Measurements from ENCODE around the gene PTOV1. TPM values are rescaled to one million over a fixed set of nuclear protein-coding genes. Genes with fewer than 3 reads are reported as not detected.

The PTOV1 gene
- total and polyA plus RNA-seq, 7 donors = 52.2 to 105 (median 63.8) TPM

DNA sequence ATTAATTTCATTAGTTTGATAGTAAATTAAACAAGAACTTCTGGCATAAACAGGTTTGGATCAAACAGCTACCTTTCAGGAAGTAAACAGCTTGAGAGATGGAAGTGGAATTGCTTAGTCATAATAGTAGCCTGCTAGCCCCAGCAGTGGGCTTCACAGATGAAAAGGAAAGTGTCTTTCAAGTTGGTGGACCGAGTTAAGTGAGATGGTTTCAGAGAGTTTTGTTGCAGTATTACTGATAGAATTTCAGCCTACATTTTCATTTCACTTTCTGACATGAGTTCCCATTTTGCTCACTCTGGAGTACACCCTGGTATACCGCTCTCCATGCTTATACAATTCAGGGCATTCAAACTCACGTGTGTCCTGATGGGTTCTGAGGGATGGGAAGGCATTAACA, 2.0 kb upstream of the PTOV1 start:
- Histone ChIP-seq H3K4me3 (no peak overlapping the region), H3K36me3 (no peaks in the 10 kb centered on the region), H3K27ac (no peak overlapping the region), H3K27me3 (no peaks in the 10 kb centered on the region), H3K9me3 (no peaks in the 10 kb centered on the region), H3K4me1 (peaks cover 0 to 31% (median 27%) of the 10 kb centered on the region in 4 donors)
- TF ChIP-seq, protein P1, sequence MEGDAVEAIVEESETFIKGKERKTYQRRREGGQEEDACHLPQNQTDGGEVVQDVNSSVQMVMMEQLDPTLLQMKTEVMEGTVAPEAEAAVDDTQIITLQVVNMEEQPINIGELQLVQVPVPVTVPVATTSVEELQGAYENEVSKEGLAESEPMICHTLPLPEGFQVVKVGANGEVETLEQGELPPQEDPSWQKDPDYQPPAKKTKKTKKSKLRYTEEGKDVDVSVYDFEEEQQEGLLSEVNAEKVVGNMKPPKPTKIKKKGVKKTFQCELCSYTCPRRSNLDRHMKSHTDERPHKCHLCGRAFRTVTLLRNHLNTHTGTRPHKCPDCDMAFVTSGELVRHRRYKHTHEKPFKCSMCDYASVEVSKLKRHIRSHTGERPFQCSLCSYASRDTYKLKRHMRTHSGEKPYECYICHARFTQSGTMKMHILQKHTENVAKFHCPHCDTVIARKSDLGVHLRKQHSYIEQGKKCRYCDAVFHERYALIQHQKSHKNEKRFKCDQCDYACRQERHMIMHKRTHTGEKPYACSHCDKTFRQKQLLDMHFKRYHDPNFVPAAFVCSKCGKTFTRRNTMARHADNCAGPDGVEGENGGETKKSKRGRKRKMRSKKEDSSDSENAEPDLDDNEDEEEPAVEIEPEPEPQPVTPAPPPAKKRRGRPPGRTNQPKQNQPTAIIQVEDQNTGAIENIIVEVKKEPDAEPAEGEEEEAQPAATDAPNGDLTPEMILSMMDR (IDR thresholded peaks at IDR 0.05) = no peak
- TF ChIP-seq POLR2AphosphoS5 (IDR thresholded peaks at IDR 0.05) = no peak
- 86% methylated on average over 3 of the region's 3 CpGs for WGBS, 2 donors
- no peak for DNase-seq
- intact Hi-C loops (cut with DNase I) = no loop called here

DNA sequence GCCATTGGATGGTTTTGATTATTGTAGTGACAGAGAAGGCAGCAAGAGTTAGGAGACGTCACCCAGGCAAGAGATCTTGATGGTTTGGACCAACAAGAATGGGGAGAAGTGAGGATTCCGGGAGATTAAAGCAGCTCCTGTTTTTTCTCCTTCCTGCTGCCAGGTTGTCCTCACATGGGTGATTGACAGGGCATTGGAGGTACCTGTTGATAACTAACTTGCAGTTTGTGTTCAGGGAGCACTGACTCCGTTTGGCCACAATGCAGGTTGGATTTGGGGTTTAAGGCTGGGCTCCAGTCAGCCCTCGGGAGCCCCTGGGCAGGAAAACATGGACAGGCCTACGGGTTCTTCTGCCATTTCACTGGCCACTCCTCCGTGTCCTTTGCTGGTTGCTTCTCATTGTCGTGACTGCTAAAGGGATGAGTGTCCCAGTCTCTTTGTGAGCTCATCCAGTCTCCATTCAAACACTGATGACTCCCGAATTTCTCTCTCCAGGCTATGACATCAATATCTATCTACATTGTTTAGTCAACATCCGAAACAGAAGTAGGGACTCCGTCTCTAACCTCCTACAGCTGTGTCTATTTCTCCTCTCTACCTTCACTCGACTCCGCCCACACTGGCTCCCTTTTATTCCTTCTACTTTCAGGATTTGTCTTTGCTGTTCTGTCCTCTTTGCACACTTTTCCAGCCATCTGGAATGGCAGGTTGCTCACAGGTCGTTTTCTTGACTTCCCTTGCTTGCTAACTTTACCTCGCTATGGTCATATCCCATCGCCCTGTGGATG, 1.3 kb upstream of the PTOV1 start:
- DNase-seq = no peak
- intact Hi-C loops (cut with DNase I) = loop anchor here (2.0 kb wide), 1 partner anchor 31 kb away; the partner anchor contains the start of gene MED25
- H3K27me3 ChIP-seq = no peaks in the 10 kb centered on the region
- 87 to 92% methylated on average over 15 of the region's 15 CpGs for WGBS, 2 donors
- H3K4me1 ChIP-seq = peaks cover 0 to 38% (median 33%) of the 10 kb centered on the region in 4 donors
- TF ChIP-seq POLR2AphosphoS5 (IDR thresholded peaks at IDR 0.05) = no peak
- TF ChIP-seq EP300 (IDR thresholded peaks at IDR 0.05) = no peak
- no peak for TF ChIP-seq POLR2A (IDR thresholded peaks at IDR 0.05)
- TF ChIP-seq, protein P1 (IDR thresholded peaks at IDR 0.05) = no peak
- peaks cover 0 to 4% (median 2%) of the 10 kb centered on the region in 4 donors for H3K36me3 ChIP-seq
- H3K4me3 ChIP-seq = peak overlapping the region; percentile 76 to 100 (median 95)
- H3K27ac ChIP-seq = peak overlapping the region; percentile 99 to 100 (median 100)
- H3K9me3 ChIP-seq = no peaks in the 10 kb centered on the region

DNA sequence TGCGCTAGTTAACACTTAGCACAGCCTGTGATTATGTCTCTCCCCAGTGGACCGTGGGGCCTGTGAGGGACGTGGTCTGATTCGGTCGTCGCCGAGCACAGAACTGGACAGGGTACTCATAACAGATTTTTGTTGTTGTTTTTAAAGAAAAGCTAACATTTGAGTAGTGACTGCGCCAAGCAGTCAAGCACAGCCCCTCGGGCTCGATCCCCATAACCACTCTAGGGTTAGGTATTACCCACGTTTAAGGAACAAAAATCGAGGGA, 805 bp upstream of the PTOV1 start:
- H3K9me3 ChIP-seq = no peaks in the 10 kb centered on the region
- peaks cover 0 to 9% (median 7%) of the 10 kb centered on the region in 4 donors for H3K36me3 ChIP-seq
- peak overlapping the region; percentile 99 to 100 (median 100) for H3K27ac ChIP-seq
- no peak for DNase-seq
- intact Hi-C loops (cut with DNase I) = loop anchor here (2.0 kb wide), 1 partner anchor 31 kb away; the partner anchor contains the start of gene MED25
- H3K4me3 ChIP-seq = peak overlapping the region; percentile 76 to 100 (median 95)
- H3K27me3 ChIP-seq = no peaks in the 10 kb centered on the region
- 55 to 61% methylated on average over 12 of the region's 12 CpGs for WGBS, 2 donors
- peaks cover 0 to 43% (median 33%) of the 10 kb centered on the region in 4 donors for H3K4me1 ChIP-seq
- TF ChIP-seq POLR2AphosphoS5 (IDR thresholded peaks at IDR 0.05) = no peak
- no peak for TF ChIP-seq POLR2A (IDR thresholded peaks at IDR 0.05)
- no peak for TF ChIP-seq EP300 (IDR thresholded peaks at IDR 0.05)
- TF ChIP-seq, protein P1 (IDR thresholded peaks at IDR 0.05) = no peak

- 2% methylated on average over 78 of the region's 78 CpGs for WGBS, 2 donors
- Histone ChIP-seq H3K9me3 (no peaks in the 10 kb centered on the region), H3K27me3 (no peaks in the 10 kb centered on the region), H3K36me3 (peaks cover 0 to 24% (median 21%) of the 10 kb centered on the region in 4 donors), H3K4me1 (peaks cover 0 to 44% (median 33%) of the 10 kb centered on the region in 4 donors), H3K4me3 (peak overlapping the region; percentile 76 to 100 (median 95)), H3K27ac (peak overlapping the region; percentile 99 to 100 (median 100))
- DNase-seq = no peak
- intact Hi-C loops (cut with DNase I) = loop anchor here (2.0 kb wide), 1 partner anchor 33 kb away; the partner anchor contains the start of gene MED25
- TF ChIP-seq POLR2AphosphoS5 (IDR thresholded peaks at IDR 0.05) = peak in 2 of 4 donors; percentile 7 to 26
- TF ChIP-seq POLR2A (IDR thresholded peaks at IDR 0.05) = no peak
Measured at GRCh38 chr19:49851456-49852259, 699 bp downstream of the PTOV1 start.

GRCh38 chr19:49852631-49853126, 1.7 kb downstream of the PTOV1 start:
- H3K27ac ChIP-seq = peak overlapping the region in 3 of 4 donors; percentile 99 to 100 (median 100)
- DNase-seq = no peak

More at GRCh38 chr19:49852631-49853126, 1.7 kb downstream of the PTOV1 start:
- intact Hi-C loops (cut with DNase I) = no loop called here
- TF ChIP-seq, protein P1 (IDR thresholded peaks at IDR 0.05) = no peak
- TF ChIP-seq POLR2A (IDR thresholded peaks at IDR 0.05) (no peak), EP300 (IDR thresholded peaks at IDR 0.05) (no peak), POLR2AphosphoS5 (IDR thresholded peaks at IDR 0.05) (no peak)
- WGBS, 2 donors = 77 to 85% methylated on average over 14 of the region's 14 CpGs
- peaks cover 9 to 35% (median 30%) of the 10 kb centered on the region in 4 donors for H3K36me3 ChIP-seq
- H3K4me1 ChIP-seq = peaks cover 0 to 44% (median 33%) of the 10 kb centered on the region in 4 donors
- no peaks in the 10 kb centered on the region for H3K9me3 ChIP-seq
- H3K27me3 ChIP-seq = no peaks in the 10 kb centered on the region
- H3K4me3 ChIP-seq = peak overlapping the region in 2 of 4 donors; percentile 94 to 96
